Activated CD4-positive, alpha-beta T cell treated with anti-CD3 and anti-CD28 coated beads, Interleukin-2, amount 50 U/mL, for 16 hours (primary cell): ENCODE results near the gene OR4F6.

Experiments used
- DNase-seq: peaks from one replicate; pipeline ENCODE4 v3.0.0-alpha.2; 2020

OR4F6 gene

DNA sequence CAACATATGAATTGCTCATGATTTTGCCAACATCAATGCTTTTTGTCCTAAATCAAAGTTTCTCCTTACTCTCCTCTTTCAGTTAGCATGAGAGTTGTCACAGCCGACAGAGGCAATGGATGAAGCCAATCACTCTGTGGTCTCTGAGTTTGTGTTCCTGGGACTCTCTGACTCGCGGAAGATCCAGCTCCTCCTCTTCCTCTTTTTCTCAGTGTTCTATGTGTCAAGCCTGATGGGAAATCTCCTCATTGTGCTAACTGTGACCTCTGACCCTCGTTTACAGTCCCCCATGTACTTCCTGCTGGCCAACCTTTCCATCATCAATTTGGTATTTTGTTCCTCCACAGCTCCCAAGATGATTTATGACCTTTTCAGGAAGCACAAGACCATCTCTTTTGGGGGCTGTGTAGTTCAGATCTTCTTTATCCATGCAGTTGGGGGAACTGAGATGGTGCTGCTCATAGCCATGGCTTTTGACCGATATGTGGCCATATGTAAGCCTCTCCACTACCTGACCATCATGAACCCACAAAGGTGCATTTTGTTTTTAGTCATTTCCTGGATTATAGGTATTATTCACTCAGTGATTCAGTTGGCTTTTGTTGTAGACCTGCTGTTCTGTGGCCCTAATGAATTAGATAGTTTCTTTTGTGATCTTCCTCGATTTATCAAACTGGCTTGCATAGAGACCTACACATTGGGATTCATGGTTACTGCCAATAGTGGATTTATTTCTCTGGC is 2.5 kb downstream of the OR4F6 start:
- no peak for DNase-seq

- DNase-seq, result no peak
These were observed 4.1 kb downstream of the OR4F6 start for GRCh38 chr15:101807345-101807945.

- no peak for DNase-seq
These were observed 4.9 kb downstream of the OR4F6 start for GRCh38 chr15:101808201-101808600.

GRCh38 chr15:101810456-101810855 is 7.1 kb downstream of the OR4F6 start:
- DNase-seq, result no peak

DNA sequence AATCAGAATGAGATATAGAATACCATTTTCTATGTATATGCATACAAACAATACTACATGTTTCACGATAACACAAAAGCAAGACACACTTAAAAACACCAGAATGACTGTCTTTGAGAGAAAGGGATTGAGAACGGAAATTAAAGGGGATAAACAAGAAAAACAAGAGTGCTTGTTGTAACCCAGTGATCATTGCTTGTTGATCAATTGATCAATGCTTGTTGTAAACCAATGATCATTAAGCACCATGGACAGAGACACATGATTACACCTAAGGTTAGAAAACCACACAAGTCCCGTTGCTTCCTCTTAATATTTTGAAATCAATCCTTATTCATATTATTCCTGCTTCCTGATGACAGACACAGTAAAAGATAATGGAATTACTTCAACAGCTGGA is 7.6 kb downstream of the OR4F6 start:
- DNase-seq, result no peak

GRCh38 chr15:101811902-101812301 is 8.6 kb downstream of the OR4F6 start, which contains the start of gene OR4F15:
OR4F15 (plus strand) TSS chr15:101812202; CDS start chr15:101818187, 5,985 bp downstream.
- no peak for DNase-seq

DNA sequence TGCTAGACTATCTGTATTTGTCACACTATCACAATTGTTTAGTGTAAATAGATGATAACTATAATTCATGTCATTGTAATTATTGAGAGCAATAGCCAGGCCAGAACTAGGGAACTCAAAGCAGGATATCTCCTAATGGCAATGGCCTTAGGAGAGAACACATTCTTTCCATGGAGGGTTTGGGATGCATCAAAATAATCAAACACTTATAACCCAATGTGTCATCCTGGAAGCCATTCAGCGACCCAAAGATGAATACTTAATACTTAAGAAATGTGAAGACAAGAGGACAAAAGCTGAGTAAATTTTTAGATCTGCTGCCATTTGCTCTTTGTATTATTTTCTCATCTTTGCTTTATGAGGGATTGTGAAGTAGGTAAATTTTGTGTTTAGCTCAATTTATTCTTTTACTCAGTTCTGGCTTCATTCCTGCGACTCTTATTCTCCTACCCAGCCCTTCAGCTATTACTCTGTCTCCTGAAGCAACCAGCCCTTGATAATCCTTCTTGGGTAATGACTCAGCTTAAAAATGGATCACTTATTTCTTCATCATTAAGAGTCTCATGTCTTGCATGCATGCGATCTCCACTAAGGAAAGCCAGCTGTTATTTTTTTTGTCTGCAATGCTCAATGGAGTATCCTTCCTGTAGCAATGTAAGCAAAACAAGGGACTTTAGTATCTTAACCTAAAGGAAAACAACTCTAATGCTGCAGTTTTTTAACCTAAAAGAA is 10.7 kb downstream of the OR4F6 start:
- DNase-seq, result no peak

GRCh38 chr15:101820781-101821180 is 17.5 kb downstream of the OR4F6 start:
- no peak for DNase-seq

DNA sequence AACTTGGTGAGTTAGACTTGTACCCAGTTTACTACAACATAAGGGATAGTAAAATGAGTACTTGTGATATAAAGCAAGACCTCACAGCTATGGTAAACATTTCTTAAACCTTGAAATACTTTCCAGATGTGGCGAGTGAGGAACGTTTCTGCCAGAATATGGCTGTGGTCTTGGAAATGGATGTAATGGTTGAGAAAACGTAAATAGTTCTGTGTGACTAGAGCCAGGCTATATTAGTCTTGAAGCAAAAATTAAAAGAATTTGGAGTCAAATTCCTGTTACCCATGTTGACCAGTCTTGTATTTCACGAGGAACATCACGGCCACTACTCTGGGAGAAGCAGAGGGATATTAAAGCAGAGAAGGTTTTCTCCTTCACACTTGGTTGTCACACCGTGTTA is 23.9 kb downstream of the OR4F6 start:
- DNase-seq, result no peak

DNA sequence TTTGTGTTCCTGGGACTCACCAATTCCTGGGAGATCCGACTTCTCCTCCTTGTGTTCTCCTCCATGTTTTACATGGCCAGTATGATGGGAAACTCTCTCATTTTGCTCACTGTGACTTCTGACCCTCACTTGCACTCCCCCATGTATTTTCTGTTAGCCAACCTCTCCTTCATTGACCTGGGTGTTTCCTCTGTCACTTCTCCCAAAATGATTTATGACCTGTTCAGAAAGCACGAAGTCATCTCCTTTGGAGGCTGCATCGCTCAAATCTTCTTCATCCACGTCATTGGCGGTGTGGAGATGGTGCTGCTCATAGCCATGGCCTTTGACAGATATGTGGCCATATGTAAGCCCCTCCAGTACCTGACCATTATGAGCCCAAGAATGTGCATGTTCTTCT is 25.5 kb downstream of the OR4F6 start:
- no peak for DNase-seq

- no peak for DNase-seq
These were observed 38.3 kb downstream of the OR4F6 start for GRCh38 chr15:101841656-101842055.

- DNase-seq, result no peak
These were observed 41.6 kb downstream of the OR4F6 start for GRCh38 chr15:101844916-101845315.

DNA sequence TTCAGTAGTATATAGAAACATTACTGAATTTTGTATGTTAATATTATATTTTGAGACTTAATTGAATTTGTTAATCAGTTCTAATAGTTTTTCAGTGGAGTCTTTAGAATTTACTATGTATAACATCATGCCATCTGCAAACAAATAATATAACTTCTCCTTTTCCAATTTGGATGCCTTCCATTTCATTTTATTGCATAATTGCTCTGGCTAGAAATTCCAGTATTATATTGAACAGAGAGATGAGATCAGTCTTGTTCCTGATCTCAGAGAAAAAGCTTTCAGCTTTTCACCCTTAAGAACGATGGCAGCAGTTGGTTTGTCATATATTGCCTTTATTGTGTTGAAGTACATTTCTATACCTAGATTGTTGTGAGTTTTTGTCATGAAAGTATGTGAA is 49.0 kb downstream of the OR4F6 start:
- DNase-seq, result no peak
